Thoracic aorta (tissue), 2 donors: Measurements from ENCODE around the gene EGR2. TPM values are rescaled to one million over a fixed set of nuclear protein-coding genes. Genes with fewer than 3 reads are reported as not detected.
"Not testable (repeated sequence)": the region's sequence is repeated elsewhere in the genome, so short reads cannot be mapped to it uniquely, and the experiment has no call there.

Source experiments
- ATAC-seq: fragments of 150-250 bp; one replicate; pipeline ENCODE4 v1.8.0; 2017; ENCODE audit warnings: low read depth; ENCODE audit not compliant: insufficient number of reproducible peaks, low FRiP score
- DNase-seq: peaks from one replicate; pipeline ENCODE4 v3.0.0-alpha.2; 2020; ENCODE audit warnings: low spot score
- H3K27ac ChIP-seq, 2 donors: fragments of 200-600 bp; sonication (generic); 1 replicate in 1 of 2; 2 replicates in 1 of 2; pipeline ENCODE4 v1.5.1; 2016; ENCODE audit warnings: mild to moderate bottlenecking in 2 of 2, moderate library complexity in 2 of 2
- H3K27me3 ChIP-seq: fragments of 200-600 bp; sonication (generic); replicated peaks from 2 replicates; pipeline ENCODE4 v1.6.0; 2016; ENCODE audit warnings: mild to moderate bottlenecking; ENCODE audit not compliant: insufficient read depth
- H3K36me3 ChIP-seq: fragments of 200-600 bp; sonication (generic); one replicate; pipeline ENCODE4 v1.5.1; 2016
- H3K4me1 ChIP-seq, 2 donors: fragments of 200-600 bp; sonication (generic); 1 replicate in 1 of 2; 2 replicates in 1 of 2; pipeline versions ENCODE4 v1.5.1 to v1.6.0; 2016; ENCODE audit warnings: low read depth in 2 of 2, mild to moderate bottlenecking in 1 of 2; ENCODE audit not compliant: control insufficient read depth in 1 of 2
- H3K4me3 ChIP-seq: fragments of 200-600 bp; sonication (generic); 2 replicates; pipeline ENCODE4 v1.5.1; 2016; ENCODE audit warnings: mild to moderate bottlenecking
- H3K9me3 ChIP-seq: fragments of 200-600 bp; sonication (generic); 2 replicates; pipeline ENCODE4 v1.5.1; 2016
- CTCF ChIP-seq: fragments of 200-600 bp; sonication (generic); IDR thresholded peaks from one replicate; pipeline ENCODE4 v1.5.1; 2019; ENCODE audit warnings: antibody characterized with exemption
- total RNA-seq, 2 donors: library from RNA; depleted of rRNA; stranded (reverse); fragments of >200 nt; gene quantifications; one replicate each; pipeline versions ENCODE4 v1.1.0 to v1.2.3, GENCODE V29; 2016

The EGR2 gene
- total RNA-seq, 2 donors from 2014 or later = 0.95 to 3.3 TPM

GRCh38 chr10:62788861-62789467 lies 27.2 kb downstream of the EGR2 start:
- Histone ChIP-seq H3K4me3 (no peak overlapping the region), H3K9me3 (no peaks in the 10 kb centered on the region), H3K27ac (no peak overlapping the region), H3K4me1 (peaks cover 6 to 7% of the 10 kb centered on the region in 2 donors), H3K27me3 (no peaks in the 10 kb centered on the region), H3K36me3 (no peaks in the 10 kb centered on the region)
- DNase-seq = no peak
- TF ChIP-seq CTCF = no peak
- no peak for ATAC-seq

- not testable (repeated sequence) for H3K27ac ChIP-seq, ATAC-seq, H3K4me1 ChIP-seq, H3K4me3 ChIP-seq, H3K27me3 ChIP-seq, H3K9me3 ChIP-seq, DNase-seq, H3K36me3 ChIP-seq
Measured at GRCh38 chr10:62788285-62788684, 27.9 kb downstream of the EGR2 start.

- H3K9me3 ChIP-seq, H3K27ac ChIP-seq, H3K27me3 ChIP-seq, DNase-seq, H3K36me3 ChIP-seq, ATAC-seq, H3K4me3 ChIP-seq, H3K4me1 ChIP-seq: not testable (repeated sequence)
Measured at GRCh38 chr10:62784537-62784936, 31.6 kb downstream of the EGR2 start.

- Histone ChIP-seq H3K9me3 (no peaks in the 10 kb centered on the region), H3K4me1 (no peaks in the 10 kb centered on the region), H3K27ac (no peak overlapping the region), H3K4me3 (no peak overlapping the region), H3K36me3 (no peaks in the 10 kb centered on the region), H3K27me3 (no peaks in the 10 kb centered on the region)
- TF ChIP-seq CTCF = no peak
- ATAC-seq (no peak), DNase-seq (no peak)
Measured at GRCh38 chr10:62779487-62780248, 36.5 kb downstream of the EGR2 start.

- Histone ChIP-seq H3K9me3 (no peaks in the 10 kb centered on the region), H3K27me3 (no peaks in the 10 kb centered on the region), H3K4me3 (no peak overlapping the region), H3K27ac (no peak overlapping the region), H3K36me3 (no peaks in the 10 kb centered on the region), H3K4me1 (no peaks in the 10 kb centered on the region)
- no peak for TF ChIP-seq CTCF
- no peak for ATAC-seq
- DNase-seq = no peak
Measured at GRCh38 chr10:62778125-62778524, 38.0 kb downstream of the EGR2 start.

- Histone ChIP-seq H3K36me3 (no peaks in the 10 kb centered on the region), H3K4me1 (no peaks in the 10 kb centered on the region), H3K27ac (no peak overlapping the region), H3K4me3 (no peak overlapping the region), H3K9me3 (no peaks in the 10 kb centered on the region), H3K27me3 (no peaks in the 10 kb centered on the region)
- TF ChIP-seq CTCF = no peak
- no peak for ATAC-seq
- no peak for DNase-seq
Measured at GRCh38 chr10:62772186-62772974, 43.8 kb downstream of the EGR2 start.
